Bronchial smooth muscle cell (primary cell): ENCODE results near the gene CDS2. TPM values are rescaled to one million over a fixed set of nuclear protein-coding genes. Genes with fewer than 3 reads are reported as not detected.

Experiments used
- total RNA-seq: library from RNA; depleted of rRNA; stranded (reverse); fragments of >200 nt; gene quantifications from 2 replicates; pipeline ENCODE4 v1.2.1, GENCODE V29; 2014

The CDS2 gene
- 18.3 and 20.4 TPM in 2 replicates for total RNA-seq

DNA sequence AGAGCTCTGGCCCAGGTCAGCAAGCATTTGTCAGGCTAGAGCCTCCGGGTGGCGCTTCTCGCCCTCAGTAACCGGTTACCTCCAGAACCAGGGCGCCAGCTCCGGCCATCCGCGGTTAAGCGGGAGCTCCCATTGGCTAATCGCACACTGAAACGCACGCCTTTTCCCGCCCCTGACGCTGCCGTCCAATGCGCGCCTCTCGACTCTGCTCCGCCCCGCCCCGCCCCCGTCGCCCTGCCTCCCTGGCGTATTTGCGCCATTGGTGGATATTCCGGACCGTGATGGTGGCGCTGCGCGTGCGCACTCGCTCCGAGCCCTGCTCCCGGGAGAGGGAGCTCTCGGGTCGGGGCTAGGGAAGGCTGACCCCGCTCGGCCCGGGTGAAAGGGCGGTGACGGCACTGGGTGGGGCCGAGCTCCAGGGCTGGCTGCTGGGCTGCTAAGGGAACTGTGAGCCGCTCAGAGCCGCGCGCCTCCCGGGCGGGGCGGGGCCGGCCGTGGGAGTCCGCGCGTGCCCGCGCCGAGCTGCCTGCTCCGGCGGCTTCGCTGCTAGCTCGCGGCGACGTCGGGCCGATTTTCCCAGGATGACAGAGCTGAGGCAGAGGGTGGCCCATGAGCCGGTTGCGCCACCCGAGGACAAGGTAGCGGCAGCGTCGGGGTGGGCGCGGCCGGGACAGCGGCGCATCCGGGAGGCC is at the start of gene CDS2:
TSS of gene CDS2 (plus strand) at position 497 of the 692 bp plus-strand sequence. CDS start at position 582, 85 bp downstream.

DNA sequence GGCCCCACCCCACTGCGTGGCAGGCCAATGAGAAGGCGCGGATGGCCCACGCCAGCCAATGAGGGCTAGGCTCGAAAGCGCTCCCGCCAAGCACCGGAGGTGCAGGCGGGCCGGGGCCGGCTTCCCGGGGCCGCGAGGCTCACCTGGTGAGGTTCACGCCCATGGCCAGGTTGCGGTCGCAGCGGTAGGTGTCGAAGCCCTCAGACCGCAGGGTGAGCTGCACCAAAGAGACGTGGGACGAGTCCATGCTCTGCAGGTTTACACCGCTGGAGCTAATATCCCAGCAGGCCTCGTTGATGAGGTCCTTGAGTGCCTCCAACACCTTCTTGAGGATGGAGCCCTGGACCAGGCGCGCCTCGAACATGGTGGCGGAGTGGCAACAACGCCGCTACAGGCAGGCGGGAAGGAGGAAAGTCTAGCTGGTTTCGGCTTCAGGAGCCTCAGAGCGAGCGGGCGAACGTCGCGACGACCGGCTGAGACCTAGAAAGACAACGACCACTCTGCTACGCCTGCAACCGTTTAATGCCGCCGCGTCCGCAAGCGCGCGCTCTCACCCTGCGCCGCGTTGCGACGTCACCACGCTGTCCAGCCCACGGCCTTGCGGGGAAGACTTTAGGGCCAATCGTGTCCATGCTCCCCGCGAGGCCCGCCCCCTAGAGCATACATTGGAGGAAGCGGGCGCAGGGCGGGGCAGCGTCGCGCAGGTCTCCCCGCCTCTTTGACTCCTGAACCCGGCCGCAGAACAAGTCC is 7.2 kb upstream of the CDS2 start, which contains the start of gene PCNA:
TSS of gene PCNA (minus strand) at position 524 of the 750 bp plus-strand sequence. CDS start at position 364, 160 bp downstream.

Other genes starting within 250 kb of the CDS2 start
- 9.0 and 14.2 TPM in 2 replicates for gene SLC23A2, start 125.5 kb upstream of the CDS2 start, total RNA-seq
- 56.8 and 70.9 TPM in 2 replicates for gene TMEM230, start 13.9 kb upstream of the CDS2 start, total RNA-seq
- gene PCNA, start 7.0 kb upstream of the CDS2 start, total RNA-seq, result 91.6 and 132 TPM in 2 replicates
- not detected in 2 replicates for gene PROKR2, start 189.9 kb downstream of the CDS2 start, total RNA-seq